ENCODE data around the gene PCBD1.

DNA sequence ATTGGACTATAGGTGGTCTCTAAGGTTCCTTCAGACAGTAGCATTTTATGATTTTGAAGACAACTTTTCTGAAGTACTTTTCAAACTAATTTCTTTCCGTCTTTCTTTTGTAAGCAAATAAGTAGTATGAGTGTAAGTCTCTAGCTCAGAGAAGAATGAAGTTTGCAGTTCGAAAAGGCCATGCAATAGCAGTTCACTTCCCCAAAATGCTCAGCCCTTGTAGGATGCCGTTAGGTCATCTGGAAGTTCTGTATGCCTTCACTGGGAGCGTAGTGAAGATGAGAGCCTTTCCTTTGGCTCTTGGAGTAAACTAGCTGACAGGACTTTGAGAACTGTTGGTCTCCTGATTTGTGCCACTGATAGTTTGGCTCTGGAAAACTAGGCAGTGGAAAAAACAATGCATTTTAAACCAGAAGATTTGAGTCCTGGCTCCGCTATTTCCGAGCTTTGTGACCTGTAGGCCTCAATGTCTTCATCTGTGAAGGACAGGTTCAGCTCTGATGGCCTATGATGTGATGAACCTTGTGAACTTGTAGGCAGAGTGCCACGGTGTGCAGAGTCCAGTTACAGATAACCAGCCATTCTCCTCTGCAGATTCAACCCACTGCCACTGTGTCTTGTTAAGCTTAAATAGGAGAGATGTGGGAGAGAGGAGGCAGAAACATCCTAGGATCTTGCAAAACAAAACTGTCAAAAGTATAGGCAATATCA, 53.8 kb downstream of the PCBD1 start:
- TF ChIP-seq, protein P1, sequence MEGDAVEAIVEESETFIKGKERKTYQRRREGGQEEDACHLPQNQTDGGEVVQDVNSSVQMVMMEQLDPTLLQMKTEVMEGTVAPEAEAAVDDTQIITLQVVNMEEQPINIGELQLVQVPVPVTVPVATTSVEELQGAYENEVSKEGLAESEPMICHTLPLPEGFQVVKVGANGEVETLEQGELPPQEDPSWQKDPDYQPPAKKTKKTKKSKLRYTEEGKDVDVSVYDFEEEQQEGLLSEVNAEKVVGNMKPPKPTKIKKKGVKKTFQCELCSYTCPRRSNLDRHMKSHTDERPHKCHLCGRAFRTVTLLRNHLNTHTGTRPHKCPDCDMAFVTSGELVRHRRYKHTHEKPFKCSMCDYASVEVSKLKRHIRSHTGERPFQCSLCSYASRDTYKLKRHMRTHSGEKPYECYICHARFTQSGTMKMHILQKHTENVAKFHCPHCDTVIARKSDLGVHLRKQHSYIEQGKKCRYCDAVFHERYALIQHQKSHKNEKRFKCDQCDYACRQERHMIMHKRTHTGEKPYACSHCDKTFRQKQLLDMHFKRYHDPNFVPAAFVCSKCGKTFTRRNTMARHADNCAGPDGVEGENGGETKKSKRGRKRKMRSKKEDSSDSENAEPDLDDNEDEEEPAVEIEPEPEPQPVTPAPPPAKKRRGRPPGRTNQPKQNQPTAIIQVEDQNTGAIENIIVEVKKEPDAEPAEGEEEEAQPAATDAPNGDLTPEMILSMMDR (conservative IDR thresholded peaks at IDR 0.05 in 1 of 2, IDR thresholded peaks at IDR 0.05 in 1 of 2; ENCODE audit: extremely low read depth in 1 of 2, insufficient read depth in 1 of 2, low read depth in 1 of 2, low read length in 2 of 2), result no peak
- no peak for TF ChIP-seq EZH2 (IDR thresholded peaks at IDR 0.05; ENCODE audit: borderline replicate concordance, low read length)
